HG02571 (cell line): ENCODE measurements around the gene FGF16.
"Not testable (repeated sequence)": the region's sequence is repeated elsewhere in the genome, so short reads cannot be mapped to it uniquely, and the experiment has no call there.

Experiments
- ATAC-seq: cut with Tn5 transposase; IDR thresholded peaks from one replicate; pipeline ENCODE4 v1.9.1; 2021; ENCODE audit warnings: mild to moderate bottlenecking, moderate library complexity; ENCODE audit not compliant: unreplicated experiment

FGF16 gene

DNA sequence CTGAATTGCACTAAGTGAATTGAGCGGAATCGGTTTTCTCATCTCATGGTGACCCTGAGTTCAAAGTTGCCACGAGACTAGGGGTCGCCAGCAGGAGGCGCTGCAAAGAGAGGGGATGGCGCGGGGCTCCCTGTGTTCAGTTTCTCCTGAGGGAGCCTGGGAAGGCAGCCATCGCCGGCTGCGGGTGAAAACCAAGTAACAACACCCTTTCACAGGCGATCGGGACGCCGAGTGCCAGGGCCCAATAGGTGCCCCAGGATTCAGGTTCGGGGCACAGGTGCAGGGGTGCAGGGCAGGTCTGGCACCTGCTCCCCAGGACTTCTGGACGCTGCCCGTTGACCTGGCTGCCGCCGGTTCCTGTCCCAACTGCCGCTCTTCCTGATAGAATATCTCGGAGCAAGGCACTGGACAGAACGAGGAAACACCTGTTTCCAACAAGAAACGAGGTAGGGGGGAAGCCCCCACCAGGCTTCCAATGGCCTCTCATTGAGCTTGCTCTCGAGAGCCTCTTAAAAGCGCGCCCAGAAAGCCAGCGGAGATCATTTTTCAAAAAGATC lies 1.1 kb upstream of the FGF16 start:
- ATAC-seq = no peak

DNA sequence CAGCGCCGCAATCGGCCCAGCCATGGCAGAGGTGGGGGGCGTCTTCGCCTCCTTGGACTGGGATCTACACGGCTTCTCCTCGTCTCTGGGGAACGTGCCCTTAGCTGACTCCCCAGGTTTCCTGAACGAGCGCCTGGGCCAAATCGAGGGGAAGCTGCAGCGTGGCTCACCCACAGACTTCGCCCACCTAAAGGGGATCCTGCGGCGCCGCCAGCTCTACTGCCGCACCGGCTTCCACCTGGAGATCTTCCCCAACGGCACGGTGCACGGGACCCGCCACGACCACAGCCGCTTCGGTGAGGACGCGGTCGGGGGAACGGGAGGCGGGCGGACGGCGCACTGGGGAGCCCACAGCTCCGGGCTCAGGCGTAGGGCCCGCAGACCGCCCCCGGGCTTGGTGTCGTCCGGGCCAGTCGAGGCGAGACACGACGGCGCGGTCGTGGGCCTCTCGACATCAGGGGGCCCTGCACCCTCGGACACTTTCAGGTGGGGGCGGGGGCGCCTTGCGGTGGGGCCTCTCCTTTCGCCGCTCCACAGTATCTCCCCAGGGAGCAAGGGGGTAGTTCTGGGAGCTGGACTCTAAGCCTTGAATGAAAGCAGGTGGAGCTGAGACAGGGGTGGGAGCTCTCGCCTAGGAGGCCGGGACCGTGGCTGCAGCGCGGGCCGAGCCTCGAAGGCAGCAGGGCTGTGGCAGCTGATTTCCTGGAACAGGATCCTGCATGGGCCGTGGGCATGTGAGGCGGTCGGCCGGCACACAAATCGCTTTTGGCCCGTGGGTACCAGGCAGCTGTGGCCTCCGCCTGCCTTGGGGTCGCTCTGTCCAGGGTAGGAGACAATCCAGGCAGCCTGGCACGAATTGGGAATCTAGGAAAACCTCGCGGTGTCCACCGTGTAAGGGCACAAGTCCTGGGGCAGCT lies 722 bp downstream of the FGF16 start:
- no peak for ATAC-seq

- no peak for ATAC-seq
Observed at GRCh38 chrX:77450415-77450814, 3.2 kb downstream of the FGF16 start.

- ATAC-seq = no peak
Observed at GRCh38 chrX:77450996-77451395, 3.8 kb downstream of the FGF16 start.

DNA sequence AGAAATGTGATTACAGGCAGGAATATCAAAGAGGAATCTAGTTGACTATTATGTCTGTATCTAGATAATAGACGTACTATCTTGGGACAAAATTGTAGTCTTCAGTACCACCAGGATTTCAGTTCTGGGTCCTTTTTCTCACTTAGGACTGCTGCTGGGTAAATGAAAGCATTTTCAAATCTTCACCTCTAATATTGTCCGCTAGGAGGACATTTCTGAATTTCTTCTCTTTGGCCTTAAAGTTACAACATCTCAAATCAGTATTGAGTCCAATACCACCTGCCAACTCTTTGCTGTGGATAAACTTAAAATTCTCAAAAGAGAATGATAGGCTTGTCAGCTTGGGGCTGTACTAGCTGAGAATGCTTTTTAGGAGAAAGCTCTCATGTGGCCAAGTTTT lies 6.0 kb downstream of the FGF16 start:
- no peak for ATAC-seq

DNA sequence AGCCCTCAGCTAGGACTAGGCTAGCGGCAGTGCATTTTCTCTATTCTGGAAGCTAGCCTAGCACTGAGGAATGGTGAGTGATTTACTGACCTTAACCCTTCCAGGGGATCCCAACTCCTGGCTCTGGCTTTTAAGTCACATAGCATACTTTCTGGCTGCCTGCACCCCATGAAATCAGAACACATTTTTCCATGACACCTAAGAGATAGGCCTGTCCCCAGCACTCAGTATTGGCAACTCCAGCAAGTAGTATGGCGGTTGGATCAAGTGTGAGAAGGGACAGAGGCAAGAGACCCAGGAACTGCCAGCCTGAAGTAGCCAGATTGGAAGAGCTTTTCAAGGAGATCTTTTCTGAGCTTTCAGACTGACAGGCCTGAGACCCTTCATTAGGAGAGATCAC lies 8.2 kb downstream of the FGF16 start:
- ATAC-seq = no peak

- no peak for ATAC-seq
Observed at GRCh38 chrX:77484045-77484444, 36.9 kb downstream of the FGF16 start.

DNA sequence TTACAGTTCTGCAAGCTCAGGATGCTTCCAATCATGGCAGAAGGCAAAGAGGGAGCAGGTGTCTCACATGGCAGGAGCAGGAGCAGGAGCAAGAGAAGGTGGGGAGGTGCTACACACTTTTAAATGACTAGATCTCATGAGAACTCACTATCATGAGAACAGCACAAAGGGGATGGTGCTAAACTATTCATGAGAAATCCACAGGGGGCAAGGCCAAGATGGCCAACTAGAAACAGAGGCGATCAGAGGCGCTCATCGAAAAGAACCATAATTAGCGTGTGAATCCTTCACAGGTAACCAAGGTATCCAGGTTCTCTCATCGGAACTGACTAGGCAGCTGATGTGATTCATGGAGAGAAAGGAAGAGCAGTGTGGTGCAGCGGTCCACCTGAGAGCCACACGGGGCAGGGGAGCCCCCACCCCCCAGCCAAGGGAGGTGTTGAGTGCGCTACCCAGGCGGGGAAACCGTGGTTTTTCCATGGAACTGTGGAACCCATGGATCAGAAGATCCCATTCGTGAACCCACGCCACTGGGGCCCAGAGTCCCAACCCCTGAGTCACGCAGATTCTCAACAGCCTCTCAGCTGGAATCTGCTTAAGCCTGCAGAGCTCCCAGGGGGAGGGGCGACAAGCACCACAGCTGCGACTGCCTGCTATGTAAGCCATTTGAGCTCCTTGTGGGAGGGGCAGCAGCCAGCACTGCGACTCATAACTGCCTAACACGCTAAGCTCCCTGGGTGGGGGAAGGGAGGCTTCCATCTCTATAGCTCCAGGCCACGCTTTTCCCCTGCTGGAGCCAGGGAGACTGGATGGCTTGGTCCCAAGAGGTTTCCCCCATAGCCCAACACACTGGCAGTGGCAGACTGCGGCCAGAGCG lies 46.7 kb downstream of the FGF16 start:
- ATAC-seq = no peak

- ATAC-seq = not testable (repeated sequence)
Observed at GRCh38 chrX:77500164-77500563, 53.0 kb downstream of the FGF16 start.

GRCh38 chrX:77502951-77503525 lies 55.8 kb downstream of the FGF16 start:
- no peak for ATAC-seq

GRCh38 chrX:77505227-77505626 lies 58.0 kb downstream of the FGF16 start:
- ATAC-seq = no peak
